Cardiac atrium fibroblast (primary cell): ENCODE results near the gene GRIN2C. TPM values are rescaled to one million over a fixed set of nuclear protein-coding genes. Genes with fewer than 3 reads are reported as not detected.

Source experiments
- total RNA-seq: library from RNA; depleted of rRNA; stranded (reverse); fragments of >200 nt; gene quantifications from 2 replicates; pipeline ENCODE4 v1.2.3, GENCODE V29; 2015

GRIN2C gene
- not detected in 2 replicates for total RNA-seq

DNA sequence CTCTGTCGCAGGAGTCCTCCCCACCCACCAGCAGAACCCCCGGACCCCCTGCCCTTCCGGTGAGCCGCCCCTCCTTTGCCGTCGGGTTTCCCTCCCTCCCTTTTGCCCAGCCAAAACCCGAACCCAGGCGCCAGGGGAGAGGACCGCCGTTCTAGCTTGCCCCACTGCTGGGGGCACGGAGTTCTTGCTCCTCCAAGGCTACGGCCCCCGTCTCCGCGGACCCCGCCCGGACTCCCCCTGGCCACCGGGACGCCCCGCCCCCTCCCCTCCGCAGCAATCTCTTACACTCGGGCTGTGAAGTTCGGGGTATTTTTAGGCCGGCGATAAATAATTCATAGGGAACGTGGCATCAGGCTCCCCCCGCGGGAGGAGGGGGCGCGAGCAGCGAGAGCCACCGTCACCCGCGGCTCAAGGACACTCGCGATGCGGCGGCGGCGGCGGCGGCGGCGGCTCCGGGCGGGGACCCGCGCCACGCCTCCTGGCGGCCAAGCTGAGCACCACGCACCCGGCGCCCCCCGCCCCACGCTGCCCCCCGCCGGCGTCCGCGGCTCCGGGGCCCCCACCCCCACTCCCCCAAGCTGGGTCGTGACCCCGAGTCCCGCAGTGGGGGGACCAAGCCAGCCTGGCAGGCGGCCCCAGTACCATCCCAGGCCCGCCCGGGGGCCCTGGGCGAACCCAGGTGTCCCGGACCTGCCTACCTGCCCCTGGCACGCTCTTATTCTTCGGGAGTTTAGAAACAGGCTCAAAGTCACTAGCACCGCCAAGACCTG lies at the start of gene GRIN2C:
Gene GRIN2C, minus strand, starts transcription at position 427 of the 770 bp plus-strand sequence. CDS start 4,793 bp downstream, outside the sequence.

GRCh38 chr17:74892974-74893911 lies 33.6 kb upstream of the GRIN2C start, which contains the start of gene FADS6:
Gene FADS6, minus strand, starts transcription at chr17:74893633. Its CDS starts 38 bp downstream, at chr17:74893595.

DNA sequence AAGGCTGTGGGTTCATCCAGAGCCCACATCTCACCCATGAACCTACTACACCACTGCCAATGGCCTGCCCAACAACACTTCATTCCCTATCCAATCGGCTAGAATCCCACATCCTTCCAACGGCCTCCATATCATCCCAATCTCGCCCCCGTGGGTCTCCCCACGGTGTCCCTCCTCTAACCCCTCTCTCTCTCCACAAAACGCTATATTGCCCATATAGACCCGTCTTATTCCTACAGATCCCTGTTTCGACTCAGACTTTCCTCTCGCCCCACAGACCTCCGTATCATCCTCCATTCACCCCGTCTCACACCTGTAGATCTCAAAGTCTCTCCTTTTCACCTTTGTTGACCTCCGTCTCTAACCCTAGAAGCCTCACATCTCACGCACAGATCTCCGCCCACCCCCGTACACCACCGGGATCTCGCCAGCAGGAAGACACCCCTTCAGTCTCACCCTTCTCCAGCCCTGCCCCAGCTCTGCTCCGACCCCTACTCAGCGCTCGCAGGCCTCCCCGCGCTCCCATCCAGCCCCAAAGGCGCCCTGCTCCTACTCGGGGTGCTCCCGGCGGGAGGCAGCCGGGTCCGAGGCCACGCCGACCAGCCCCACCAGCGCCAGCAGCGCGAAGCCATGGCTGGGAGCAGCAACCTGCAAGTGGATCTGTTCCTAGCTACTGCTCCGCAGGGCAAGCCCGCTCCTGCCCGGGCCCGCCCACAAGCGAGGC lies 12.8 kb upstream of the GRIN2C start, which contains the start of gene FDXR:
Gene FDXR, minus strand, starts transcription at position 682 of the 724 bp plus-strand sequence. Its CDS starts 50 bp downstream, at position 632.

Other genes starting within 250 kb of the GRIN2C start
- gene CD300E, start 236.1 kb downstream of the GRIN2C start, total RNA-seq: not detected in 2 replicates
- not detected in 2 replicates for gene CD300LF, start 147.0 kb downstream of the GRIN2C start, total RNA-seq
- gene RAB37, start 122.6 kb downstream of the GRIN2C start, total RNA-seq: 1.1 and 5.8 TPM in 2 replicates
- gene NHERF1, start 111.3 kb downstream of the GRIN2C start, total RNA-seq: 16.2 and 18.1 TPM in 2 replicates
- gene NAT9, start 83.5 kb downstream of the GRIN2C start, total RNA-seq: 28.0 and 54.7 TPM in 2 replicates
- 7.4 and 25.8 TPM in 2 replicates for gene FDXR, start 13.1 kb upstream of the GRIN2C start, total RNA-seq
- not detected in 2 replicates for gene FADS6, start 33.7 kb upstream of the GRIN2C start, total RNA-seq
- gene USH1G, start 63.4 kb upstream of the GRIN2C start, total RNA-seq: not detected in 2 replicates
- gene OTOP2, start 64.4 kb upstream of the GRIN2C start, total RNA-seq: not detected in 2 replicates
- gene OTOP3, start 76.0 kb upstream of the GRIN2C start, total RNA-seq: not detected in 2 replicates
- 0.18 and 0.81 TPM in 2 replicates for gene HID1, start 112.9 kb upstream of the GRIN2C start, total RNA-seq
- 23.6 and 24.8 TPM in 2 replicates for gene CDR2L, start 127.7 kb upstream of the GRIN2C start, total RNA-seq
- 27.1 and 29.5 TPM in 2 replicates for gene MRPL58, start 152.8 kb upstream of the GRIN2C start, total RNA-seq
- 271 and 283 TPM in 2 replicates for gene ATP5PD, start 187.1 kb upstream of the GRIN2C start, total RNA-seq
- gene KCTD2, start 187.3 kb upstream of the GRIN2C start, total RNA-seq: 12.8 and 24.3 TPM in 2 replicates
- gene SLC16A5, start 228.1 kb upstream of the GRIN2C start, total RNA-seq: 4.4 and 5.8 TPM in 2 replicates